HG03460 (cell line): ENCODE measurements around the gene THOC2.
"Not testable (repeated sequence)": the region's sequence is repeated elsewhere in the genome, so short reads cannot be mapped to it uniquely, and the experiment has no call there.

Source experiments
- ATAC-seq: cut with Tn5 transposase; IDR thresholded peaks from one replicate; pipeline ENCODE4 v1.9.1; 2021; ENCODE audit not compliant: unreplicated experiment

THOC2 gene

GRCh38 chrX:123738378-123738940, 5.6 kb upstream of the THOC2 start:
- ATAC-seq: no peak

GRCh38 chrX:123736333-123736921, 3.6 kb upstream of the THOC2 start:
- ATAC-seq: no peak

- not testable (repeated sequence) for ATAC-seq
Observed at GRCh38 chrX:123735137-123735536, 2.3 kb upstream of the THOC2 start.

GRCh38 chrX:123734079-123734478, 1.2 kb upstream of the THOC2 start:
- not testable (repeated sequence) for ATAC-seq

- peak; percentile 31 for ATAC-seq
Observed at GRCh38 chrX:123731987-123732669, 724 bp downstream of the THOC2 start.

- ATAC-seq: no peak
Observed at GRCh38 chrX:123731258-123731986, 1.4 kb downstream of the THOC2 start.

- no peak for ATAC-seq
Observed at GRCh38 chrX:123728554-123728953, 4.3 kb downstream of the THOC2 start.

- ATAC-seq: no peak
Observed at GRCh38 chrX:123728016-123728415, 4.8 kb downstream of the THOC2 start.

- not testable (repeated sequence) for ATAC-seq
Observed at GRCh38 chrX:123722193-123722592, 10.7 kb downstream of the THOC2 start.

GRCh38 chrX:123720486-123720885, 12.4 kb downstream of the THOC2 start:
- no peak for ATAC-seq

GRCh38 chrX:123713841-123714240, 19.0 kb downstream of the THOC2 start:
- ATAC-seq: no peak

GRCh38 chrX:123713434-123713833, 19.4 kb downstream of the THOC2 start:
- ATAC-seq: no peak

- ATAC-seq: not testable (repeated sequence)
Observed at GRCh38 chrX:123711201-123711600, 21.7 kb downstream of the THOC2 start.

- ATAC-seq: no peak
Observed at GRCh38 chrX:123704781-123705180, 28.1 kb downstream of the THOC2 start.

- ATAC-seq: no peak
Observed at GRCh38 chrX:123698979-123699520, 33.8 kb downstream of the THOC2 start.

GRCh38 chrX:123696334-123696733, 36.5 kb downstream of the THOC2 start:
- no peak for ATAC-seq

- no peak for ATAC-seq
Observed at GRCh38 chrX:123695242-123695641, 37.6 kb downstream of the THOC2 start.

GRCh38 chrX:123691776-123692175, 41.1 kb downstream of the THOC2 start:
- ATAC-seq: no peak

- no peak for ATAC-seq
Observed at GRCh38 chrX:123688524-123688923, 44.3 kb downstream of the THOC2 start.

- ATAC-seq: no peak
Observed at GRCh38 chrX:123685232-123685631, 47.6 kb downstream of the THOC2 start.

GRCh38 chrX:123682186-123682585, 50.7 kb downstream of the THOC2 start:
- ATAC-seq: no peak
